ENCODE measurements around the gene MTERF4.

The MTERF4 gene

DNA sequence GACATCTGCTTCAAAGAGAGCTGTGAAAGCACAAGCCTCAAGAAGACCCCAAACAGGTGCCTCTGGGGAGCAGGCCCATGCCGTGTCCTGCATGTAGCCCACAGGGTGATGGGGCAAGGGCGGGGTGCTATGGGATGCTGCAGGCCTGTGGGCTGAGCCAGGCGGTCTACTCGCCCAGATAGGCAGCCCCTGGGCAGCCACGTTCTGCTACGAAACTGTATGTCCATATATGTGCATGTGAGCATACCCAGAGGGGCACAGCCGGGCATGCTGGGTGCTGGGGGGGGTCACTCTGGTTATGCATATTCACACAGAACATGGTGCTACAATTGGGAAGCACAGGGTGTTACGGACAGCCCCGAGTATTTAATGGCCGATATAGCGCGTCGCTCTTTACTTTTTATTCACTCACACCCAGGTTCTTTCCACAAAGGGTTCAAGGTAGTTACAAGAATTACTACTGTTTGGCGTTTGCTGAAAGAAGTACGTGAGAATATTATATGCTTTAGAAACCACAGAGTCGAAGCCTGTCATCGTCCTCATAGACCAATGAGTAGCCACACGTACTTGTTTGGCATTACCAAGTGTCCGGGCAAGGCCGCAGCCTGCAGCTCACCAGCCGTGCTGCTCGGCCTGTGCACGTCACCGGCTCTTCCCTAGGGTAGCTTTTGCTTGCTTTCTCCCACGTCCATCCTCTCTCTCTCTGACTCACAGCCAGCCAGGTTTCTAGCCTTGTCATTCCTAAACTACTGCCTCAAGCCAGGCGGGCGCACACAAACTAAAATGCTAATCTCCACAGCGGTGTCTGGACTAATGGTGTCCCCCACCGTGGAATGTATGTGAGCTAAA is 14.4 kb downstream of the MTERF4 start:
- DNase-seq: no peak

DNA sequence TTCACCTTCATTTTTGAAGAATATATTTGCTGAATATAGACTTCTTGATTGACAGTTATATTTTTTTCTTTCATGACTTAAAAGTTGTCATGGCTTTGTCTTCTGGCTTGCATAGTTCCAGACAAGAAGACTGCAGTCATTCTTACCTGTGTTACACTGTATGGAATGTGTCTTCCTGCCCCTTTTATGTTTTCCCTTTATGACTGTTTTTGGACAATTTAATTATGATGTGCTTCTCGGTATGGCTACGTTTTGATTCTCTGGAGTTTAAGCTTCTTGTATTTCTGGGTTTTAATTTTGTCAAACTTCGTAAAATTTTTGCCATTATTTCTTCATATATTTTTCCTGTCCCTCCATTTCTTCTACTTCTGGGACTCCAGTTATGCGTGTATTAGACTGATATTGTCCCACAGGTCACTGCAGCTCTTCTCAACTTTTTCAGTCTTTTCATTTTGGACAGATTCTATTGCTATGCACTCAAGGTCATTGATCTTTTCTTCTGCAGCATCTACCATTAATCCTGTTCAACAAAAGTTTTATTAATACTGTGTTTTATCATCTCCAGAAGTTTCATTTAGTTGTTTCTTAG is 17.1 kb downstream of the MTERF4 start:
- no peak for DNase-seq

DNA sequence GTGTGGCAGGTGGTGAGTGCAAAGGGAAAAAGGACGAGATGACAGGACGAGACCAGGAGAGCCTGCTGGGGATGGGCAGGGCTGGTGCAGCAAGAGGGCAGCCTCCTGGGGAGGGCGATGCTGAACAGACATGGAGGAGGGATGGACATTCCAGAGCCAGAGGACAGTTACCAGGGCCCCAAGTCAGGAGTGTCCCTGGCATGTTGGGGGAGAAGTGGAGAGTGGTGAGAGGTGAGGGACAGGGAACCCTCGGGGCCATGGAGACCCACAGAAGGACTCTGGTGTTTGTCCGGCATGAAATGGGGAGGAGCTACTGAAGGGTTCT is 19.0 kb downstream of the MTERF4 start:
- DNase-seq: no peak

DNA sequence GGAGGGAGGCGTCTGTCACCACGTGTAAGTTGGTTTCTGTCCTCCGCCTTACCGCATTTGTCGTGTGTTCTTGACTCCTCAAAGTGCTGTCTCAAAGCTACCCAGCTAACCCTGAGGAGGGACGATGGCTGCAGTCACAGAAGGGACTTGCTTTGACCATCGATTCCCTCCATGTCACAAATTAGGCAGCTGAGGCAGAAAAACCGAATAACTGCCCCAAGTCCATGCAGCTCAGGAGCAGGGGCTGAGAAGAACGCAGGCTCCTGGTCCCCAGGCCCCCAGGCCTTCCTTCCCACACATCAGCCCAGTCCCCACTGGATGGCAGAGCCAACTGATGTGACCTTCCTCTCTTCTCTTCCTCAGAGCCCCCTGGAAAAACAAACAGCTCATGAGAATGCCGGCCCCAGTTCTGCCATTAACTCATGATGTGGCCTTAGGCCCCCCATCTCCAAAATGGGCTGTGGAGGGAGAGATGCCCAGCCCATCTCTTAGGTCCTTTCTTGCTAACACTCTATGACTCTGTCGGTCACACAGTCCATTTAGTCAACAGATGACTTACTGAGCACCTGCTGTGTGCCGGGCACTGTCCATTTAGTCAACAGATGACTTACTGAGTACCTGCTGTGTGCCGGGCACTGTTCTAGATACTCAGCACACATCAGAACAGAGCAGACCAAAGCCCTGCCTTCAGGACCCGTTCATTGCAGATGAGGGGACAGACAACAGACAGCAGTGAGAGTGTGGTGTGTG is 19.6 kb downstream of the MTERF4 start:
- DNase-seq: no peak

DNA sequence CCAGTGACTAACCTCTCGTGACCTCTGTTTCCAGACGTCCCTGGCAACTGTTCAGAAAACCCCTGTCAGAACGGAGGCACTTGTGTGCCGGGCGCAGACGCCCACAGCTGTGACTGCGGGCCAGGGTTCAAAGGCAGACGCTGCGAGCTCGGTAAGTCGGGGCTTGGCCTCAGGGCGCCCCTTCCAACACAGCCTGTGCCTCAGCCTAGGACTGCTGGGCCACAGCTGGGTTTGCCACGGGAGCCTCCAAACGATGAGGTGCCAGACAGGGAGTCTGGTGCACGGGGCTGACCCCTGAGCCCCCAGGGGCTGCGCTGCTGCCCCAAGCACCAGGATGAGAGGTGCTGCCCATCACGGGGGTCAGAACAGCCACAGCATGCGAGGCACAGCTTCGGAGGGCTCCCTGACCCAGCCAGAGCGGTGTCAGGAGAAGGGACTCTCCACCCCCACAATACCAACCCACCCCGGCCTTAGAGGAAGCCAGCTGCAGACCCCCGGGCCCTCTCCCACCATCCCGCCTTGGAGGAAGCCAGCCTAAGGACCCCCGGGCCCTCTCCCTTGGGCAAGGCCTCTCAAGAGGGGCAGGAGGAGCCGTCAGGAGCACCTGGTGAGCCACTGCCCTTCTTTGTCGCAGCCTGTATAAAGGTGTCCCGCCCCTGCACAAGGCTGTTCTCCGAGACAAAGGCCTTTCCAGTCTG is 20.3 kb downstream of the MTERF4 start:
- no peak for DNase-seq

DNA sequence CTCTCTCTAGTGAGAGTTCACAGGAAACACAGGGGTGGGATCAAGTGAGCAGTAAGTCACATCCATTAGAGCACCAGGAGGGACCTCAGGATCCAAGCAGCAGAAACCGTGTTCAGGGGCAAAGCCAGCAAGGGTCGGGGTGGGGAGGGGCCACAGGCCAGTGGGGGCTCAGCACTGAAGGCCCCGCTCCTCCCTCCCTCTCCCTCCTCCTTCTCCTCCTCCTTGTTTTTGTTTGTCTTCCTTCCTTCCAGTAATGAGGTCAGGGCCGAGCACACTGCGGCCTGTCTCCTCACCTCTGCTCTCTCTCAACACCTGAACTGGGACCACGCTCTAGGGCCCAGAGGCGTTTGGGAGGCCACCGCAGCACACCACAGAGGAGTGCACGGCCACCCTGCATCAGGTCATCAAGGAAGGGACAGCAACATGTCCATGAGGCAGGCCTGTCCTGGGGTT is 20.9 kb downstream of the MTERF4 start:
- DNase-seq: no peak

DNA sequence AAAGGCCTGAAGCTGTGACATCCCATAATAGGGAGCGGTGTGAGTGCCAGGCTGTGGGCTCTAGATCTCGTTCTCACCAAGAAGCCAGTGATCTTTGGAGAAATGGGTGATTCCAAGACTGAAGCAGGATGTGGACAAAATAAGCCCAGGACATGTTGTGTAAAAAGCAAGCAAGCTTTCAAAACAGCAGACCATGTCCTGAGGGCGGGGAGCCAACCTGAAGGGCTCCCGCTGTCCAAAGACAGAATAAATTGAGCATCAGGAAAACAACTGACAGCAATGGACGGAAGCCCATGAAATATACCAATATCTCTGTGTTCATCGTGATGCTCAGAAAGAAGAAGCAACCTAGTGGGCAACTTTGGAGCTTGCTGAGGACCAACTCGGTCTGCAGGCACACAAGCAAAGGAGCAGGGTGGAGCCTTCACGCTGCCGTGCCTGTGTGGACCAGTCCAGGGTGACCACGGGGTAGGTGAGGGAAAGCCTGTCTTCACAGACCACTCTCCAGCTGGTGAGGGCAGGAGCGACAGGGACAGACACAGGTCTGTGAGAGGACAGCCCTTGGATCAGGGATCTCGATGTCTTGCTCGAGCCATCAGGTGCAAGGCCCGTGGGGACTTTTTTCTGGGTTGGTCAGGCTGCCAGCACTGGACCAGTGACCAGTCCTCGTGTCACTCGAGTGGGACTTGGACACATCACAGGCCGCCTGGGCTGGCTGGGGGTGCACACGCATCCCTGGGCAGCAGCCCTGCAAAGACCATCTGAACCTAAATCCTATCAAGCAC is 21.5 kb downstream of the MTERF4 start:
- DNase-seq: no peak

DNA sequence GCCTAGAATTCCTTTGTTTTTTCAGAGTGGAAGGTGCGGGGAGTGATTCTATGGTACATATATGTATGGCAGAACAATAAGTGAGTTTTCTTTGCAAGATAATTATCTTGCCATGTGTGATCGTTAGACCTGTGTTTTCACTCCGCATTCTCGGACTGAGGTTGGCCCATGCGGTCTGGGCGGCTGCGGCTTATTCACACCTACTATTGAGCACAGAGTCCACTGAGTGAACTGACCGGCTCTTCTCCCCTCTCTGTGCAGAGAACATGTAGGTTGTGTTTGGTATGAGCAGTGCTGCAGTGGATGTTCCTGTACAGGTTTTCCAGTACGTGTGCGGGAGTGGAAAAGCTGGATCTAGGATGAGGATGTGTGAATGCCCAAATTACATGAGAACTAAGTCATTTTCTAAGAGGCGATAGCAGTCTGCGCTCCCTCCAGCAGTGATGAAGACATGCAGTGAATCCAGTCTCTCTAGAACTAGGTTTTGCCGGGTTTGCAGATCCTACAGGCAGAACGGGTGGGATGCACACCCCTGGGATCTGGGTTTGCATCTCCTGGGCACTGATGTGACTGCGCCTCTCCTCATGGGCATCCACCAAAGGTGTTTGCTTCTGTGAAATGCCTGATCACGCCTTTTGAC is 27.1 kb downstream of the MTERF4 start:
- no peak for DNase-seq

DNA sequence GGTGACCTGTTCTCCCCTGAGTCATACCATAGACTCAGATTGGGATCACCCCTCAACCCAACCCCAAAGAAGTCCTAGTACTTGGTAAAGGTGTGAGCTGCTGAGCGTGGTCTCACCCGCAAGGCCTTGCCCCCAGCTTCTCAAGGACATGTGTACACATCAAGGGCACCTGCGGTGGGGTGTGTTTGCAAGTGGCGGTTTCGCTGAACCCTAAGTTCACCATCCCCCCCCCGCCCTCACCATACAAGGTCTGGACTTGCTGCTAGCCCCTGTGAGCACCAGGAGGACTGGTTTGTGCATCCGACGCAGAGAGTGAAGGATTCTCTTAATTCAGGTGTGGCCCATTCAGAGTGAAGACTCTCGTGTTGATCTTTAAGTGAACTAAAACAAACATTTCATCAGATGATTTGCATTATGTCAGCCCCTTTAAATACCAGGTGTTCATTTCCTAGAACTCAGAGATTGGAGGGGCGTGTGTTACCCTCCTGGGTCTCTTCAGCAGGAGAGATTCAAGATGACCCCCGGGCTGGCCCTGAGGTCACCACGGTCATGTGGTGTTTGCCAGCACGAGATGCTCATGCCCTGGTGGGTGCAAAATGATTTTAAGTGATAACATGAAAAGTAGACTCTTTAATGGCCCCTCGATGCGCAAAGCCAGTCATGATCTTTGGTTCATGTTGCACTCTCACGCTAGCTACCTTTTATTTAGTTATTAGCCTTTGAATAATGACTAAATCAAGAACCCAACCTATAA is 27.8 kb downstream of the MTERF4 start:
- no peak for DNase-seq

DNA sequence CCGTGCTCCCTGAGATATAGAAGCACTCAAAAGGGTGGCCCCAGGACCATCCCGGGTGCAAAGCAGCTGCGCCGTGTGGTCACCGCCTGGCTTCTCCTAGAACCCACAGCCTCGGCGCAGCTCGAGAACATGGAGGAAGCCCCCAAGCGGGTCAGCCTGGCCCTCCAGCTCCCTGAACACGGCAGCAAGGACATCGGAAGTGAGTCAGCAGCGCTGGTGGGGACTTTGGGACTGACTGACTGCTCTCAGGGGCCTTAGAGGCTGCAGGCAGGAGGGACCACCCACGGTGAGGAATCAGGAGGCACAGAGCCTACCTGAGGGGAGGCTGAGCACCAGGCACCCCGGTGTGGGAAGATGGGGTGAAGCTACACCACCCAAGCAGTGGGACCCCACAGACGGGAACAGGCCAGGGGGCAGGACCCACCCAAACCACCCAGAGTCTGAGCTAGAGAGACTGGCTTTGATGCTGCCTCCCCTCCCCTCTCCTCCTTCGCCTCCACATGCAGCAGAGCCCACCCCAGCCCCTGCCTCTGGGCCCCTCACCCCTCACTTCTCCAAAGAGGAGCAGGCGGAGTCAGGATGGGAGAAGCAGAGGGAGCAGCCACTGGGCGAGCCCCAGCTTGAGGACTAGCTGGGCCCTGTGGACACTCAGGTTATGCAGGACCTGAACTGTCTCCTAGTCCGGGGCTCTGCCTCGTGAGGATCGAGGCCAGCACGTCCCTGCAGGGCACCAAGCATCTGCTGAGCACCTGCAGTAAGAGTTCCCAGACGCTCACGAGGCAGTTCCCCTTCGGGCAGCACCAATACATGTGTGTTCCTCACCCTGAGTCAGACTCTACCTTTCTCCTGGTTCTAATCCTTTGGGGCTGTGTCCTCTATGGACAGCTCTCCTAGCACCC is 28.7 kb downstream of the MTERF4 start:
- DNase-seq: no peak

DNA sequence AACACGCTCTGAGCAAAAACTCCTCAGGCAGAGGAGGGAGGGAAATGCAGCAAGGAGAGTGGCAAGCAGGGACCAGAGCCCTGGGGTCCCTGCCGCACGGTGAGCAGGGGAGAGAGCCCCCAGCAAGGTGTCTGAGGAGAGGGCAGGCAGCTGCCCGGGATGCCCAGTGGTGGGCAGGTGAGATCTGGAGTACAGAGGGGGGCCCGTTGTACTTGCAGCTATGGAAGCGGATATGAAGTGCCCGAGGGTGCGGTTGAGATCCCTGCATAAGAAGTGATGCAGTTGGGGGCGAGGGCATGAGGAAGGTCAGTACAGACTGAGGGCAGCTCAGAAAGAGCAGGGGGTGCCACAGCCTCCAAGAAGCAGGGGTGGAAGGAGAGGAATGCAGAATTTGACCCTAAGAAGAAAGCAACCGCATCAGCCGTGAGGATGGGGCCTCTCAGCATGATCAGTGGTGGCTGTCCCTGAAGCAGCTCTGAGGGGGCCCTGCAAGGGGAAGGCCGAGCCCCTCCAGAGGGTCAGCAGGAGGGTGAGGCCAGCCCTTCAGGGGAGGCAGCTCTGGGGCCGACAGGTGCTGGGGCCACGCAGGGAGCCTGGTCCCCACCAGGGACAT is 29.4 kb downstream of the MTERF4 start:
- no peak for DNase-seq

DNA sequence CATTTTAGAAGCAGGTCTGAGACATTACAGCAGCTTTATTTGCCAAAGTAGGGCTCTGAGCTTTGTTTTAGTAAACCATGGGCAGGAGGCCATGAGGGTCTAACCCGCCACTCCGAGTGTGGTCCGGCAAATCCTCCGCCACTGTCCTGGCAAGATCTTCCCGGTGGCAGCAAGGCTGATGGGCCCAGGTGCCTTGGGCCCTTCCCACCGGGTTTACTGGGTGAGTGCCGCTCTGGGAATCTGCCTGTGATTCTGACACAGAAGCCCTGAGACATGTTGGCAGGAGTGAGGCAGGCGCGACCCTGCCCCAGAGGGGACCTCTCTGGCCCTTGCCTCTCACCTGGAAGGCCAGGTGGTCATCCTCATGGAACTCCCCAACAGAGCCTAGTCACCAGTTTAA is 29.9 kb downstream of the MTERF4 start:
- no peak for DNase-seq

DNA sequence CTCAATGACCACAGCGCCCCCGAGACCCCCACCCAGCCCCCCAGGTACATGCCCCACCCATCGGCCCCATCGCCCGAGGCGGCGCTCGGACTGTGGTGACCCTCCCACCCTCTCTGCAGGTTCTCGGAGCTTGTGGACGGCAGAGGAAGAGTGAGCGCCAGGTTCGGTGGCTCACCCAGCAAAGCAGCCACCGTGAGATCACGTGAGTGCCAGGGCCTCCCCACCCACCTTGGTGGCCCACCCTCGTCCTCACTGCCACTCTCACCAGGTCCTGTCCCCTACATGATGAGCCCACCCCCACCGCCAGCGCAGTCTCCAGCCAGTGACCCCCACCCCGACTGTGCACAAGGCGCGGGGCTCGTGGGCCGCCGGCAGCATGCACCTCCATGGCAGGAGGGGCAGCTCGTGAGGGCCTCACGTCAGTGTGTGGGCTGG is 30.4 kb downstream of the MTERF4 start:
- DNase-seq: no peak

DNA sequence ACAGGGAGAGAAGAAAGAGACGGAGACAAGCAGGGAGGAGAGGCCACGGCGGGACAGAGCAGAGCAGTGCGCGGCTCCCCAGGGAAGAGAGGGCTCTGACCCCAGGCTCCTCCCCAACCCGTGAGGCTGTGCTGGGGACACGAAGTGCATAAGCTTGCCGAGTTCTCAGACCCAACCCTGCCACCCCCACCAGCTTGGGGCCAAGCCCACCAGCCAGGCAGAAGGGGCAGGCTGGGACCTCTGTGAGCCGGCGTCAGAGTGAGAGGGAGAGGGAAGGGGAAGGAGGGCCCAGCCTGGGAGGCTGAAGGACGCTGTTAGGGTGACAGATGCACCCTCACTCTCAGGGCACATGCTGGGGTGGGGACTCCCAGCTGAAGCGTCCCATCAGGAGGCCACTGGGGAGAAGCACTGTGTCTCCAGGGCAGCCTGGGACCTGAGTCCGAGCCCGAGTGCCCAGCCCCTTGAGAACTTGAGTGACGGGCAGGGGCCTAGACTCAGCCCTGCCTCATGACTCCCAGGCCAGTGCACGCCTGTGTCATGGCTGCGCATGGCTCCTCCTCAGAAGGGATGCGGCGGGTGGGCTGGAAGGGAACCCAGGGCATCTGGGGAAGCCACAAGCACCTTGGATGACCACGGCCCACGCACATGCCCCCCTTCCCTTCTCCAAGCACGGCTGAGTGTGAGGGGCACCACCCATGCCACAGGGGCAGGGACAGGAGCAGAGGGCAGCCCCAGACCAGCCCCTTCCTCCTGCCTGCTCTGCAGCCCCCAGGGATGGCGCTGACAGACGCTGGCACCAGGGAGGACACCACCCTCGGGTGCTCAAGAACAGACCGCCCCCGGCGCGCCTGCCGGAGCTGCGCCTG is 31.0 kb downstream of the MTERF4 start:
- no peak for DNase-seq

DNA sequence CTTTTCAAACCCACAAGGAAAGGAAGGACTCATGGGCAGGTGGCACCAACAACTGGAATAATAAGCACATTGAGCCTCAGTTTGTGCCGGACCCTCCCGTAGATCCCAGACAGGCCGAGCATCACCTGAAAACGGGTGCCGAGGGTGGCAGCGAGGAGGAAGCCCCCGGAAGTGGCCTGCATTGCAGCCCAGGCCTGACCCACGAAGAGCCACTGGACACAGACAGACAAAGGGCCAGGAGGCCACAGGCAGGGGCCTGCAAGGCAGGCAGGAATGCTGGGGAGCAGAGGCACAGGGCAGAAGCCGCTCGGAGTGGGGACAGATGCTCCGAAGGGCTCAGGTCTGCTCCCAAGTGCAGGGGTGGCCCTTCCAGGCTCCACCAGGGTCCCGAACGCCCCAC is 31.7 kb downstream of the MTERF4 start:
- no peak for DNase-seq

DNA sequence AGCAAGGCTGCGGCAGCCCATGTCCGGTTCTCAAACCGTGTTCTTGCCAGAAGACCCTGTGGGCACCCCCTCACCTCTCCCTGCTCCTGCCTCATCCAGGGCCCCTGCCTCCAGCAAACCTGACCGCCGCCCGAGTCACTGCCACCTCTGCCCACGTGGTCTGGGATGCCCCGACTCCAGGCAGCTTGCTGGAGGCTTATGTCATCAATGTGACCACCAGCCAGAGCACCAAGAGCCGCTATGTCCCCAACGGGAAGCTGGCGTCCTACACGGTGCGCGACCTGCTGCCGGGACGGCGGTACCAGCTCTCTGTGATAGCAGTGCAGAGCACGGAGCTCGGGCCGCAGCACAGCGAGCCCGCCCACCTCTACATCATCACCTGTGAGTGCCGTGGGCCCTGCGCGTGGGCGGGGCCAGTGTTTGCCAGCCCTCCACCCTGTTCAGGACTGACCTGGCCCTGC is 32.2 kb downstream of the MTERF4 start:
- no peak for DNase-seq

DNA sequence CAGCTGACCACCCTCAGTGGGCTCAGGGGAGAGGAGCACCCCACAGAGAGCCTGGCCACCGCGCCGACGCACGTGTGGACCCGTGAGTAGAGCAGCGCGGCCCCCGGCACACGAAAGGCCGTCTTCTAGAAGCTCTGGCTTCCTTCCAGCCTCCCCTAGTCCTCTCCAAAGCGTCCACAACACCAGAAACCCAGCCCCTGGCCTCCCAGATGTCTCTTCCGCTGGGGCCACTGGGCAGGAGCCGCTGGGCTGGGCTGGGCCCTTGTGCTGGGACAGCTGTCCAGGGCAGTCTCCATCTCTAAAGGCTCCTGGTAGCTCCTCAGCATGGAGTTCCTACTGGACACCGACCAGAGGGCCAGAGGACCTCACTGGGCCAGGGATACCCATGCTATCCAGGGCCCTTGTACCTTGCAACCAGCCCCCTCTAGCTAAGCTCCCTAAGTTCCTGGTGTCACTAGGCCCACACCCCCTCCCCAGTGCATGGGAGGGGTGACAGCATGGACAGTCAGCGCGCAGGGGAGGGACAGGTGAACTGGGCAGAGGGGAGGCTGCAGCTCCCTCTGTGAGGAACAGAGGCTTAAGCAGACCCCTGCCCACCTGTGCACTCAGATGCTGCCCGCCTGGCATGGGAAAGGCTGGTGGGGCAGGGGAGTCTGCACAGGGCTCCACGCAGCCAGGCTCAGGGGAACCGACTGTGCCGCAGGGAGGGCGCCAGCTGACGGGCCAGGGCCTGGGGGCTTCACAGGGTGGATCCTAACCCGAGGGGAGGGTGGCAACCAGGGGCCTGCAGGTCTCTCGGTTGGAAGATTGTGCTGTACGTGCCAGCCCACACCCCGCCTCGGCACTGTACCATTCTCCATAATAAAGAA is 32.9 kb downstream of the MTERF4 start:
- no peak for DNase-seq

Data from NCI-H446 treated with DMSO at 0.1 percent for 48 hours (cell line).